IMR-90 (cell line): ENCODE data around the gene ADAP1. TPM values are rescaled to one million over a fixed set of nuclear protein-coding genes. Genes with fewer than 3 reads are reported as not detected.

Experiments
- ATAC-seq: fragments of 200-7000 bp; cut with Tn5 transposase; 2 replicates; pipeline ENCODE4 v1.9.1; 2020; ENCODE audit warnings: low read depth, mild to moderate bottlenecking, moderate library complexity
- BruUV-seq: library from RNA; stranded (reverse); fragments of 400-500 nt; replicated peaks from 2 replicates; lab custom pipeline; 2021; lab: Mats Ljungman, UMichigan
- CTCF ChIA-PET: fragments of 300-600 bp; formaldehyde crosslinking; extraction: SDS; loops from one replicate; lab custom pipeline; 2021; ENCODE audit warnings: antibody characterized with exemption; lab: Yijun Ruan, JAX
- POLR2A ChIA-PET: fragments of 300-600 bp; sonication (Branson Sonifier 250); formaldehyde crosslinking; loops from one replicate; lab custom pipeline; 2022; ENCODE audit warnings: antibody characterized with exemption; ENCODE audit not compliant: unreplicated experiment; lab: Charles Lee
- DNase-seq: peaks from one replicate; pipeline ENCODE4 v3.0.0; 2013
- H2AFZ ChIP-seq: replicated peaks from 2 replicates; pipeline ENCODE3; 2013; ENCODE audit warnings: low read length, mild to moderate bottlenecking; ENCODE audit not compliant: poor library complexity
- H2AK5ac ChIP-seq: 2 replicates; pipeline ENCODE4 v1.6.1; 2013; ENCODE audit warnings: low read depth, low read length, inconsistent platforms
- H2AK9ac ChIP-seq: replicated peaks from 2 replicates; pipeline ENCODE3; 2013; ENCODE audit warnings: mild to moderate bottlenecking, low read depth, low read length, moderate library complexity; ENCODE audit not compliant: poor library complexity
- H2BK120ac ChIP-seq: 2 replicates; pipeline ENCODE4 v1.6.1; 2013; ENCODE audit warnings: low read depth, low read length, inconsistent platforms
- H2BK15ac ChIP-seq: 3 replicates; pipeline ENCODE4 v1.6.1; 2013; ENCODE audit warnings: low read depth, low read length, inconsistent platforms
- H2BK20ac ChIP-seq: 2 replicates; pipeline ENCODE4 v1.6.1; 2013; ENCODE audit warnings: low read depth, mild to moderate bottlenecking, inconsistent platforms, low read length, moderate library complexity
- H2BK5ac ChIP-seq: 2 replicates; pipeline ENCODE4 v1.6.1; 2013; ENCODE audit warnings: mild to moderate bottlenecking, low read depth, low read length, inconsistent platforms; ENCODE audit not compliant: poor library complexity, severe bottlenecking
- H3K14ac ChIP-seq: replicated peaks from 2 replicates; pipeline ENCODE4 v1.6.1; 2013; ENCODE audit warnings: low read depth, low read length, inconsistent platforms
- H3K18ac ChIP-seq: 2 replicates; pipeline ENCODE4 v1.6.1; 2013; ENCODE audit warnings: low read depth, low read length, control low read depth
- H3K23ac ChIP-seq: 2 replicates; pipeline ENCODE4 v1.6.1; 2013; ENCODE audit warnings: low read depth, low read length, inconsistent platforms
- H3K27ac ChIP-seq: 2 replicates; pipeline ENCODE4 v1.5.1; 2013; ENCODE audit warnings: mild to moderate bottlenecking, control low read depth, low read length; ENCODE audit not compliant: insufficient read depth
- H3K27me3 ChIP-seq: 2 replicates; pipeline ENCODE4 v1.6.1; 2013; ENCODE audit warnings: low read length; ENCODE audit not compliant: control insufficient read depth, insufficient read depth
- H3K36me3 ChIP-seq: 2 replicates; pipeline ENCODE4 v1.6.1; 2013; ENCODE audit warnings: low read length, mixed read lengths; ENCODE audit not compliant: control insufficient read depth, insufficient read depth
- H3K4ac ChIP-seq: 2 replicates; pipeline ENCODE4 v1.6.1; 2013; ENCODE audit warnings: low read depth, low read length, inconsistent platforms
- H3K4me1 ChIP-seq: 2 replicates; pipeline ENCODE4 v1.6.1; 2013; ENCODE audit warnings: low read length, mixed read lengths; ENCODE audit not compliant: control insufficient read depth, insufficient read depth
- H3K4me2 ChIP-seq: 2 replicates; pipeline ENCODE4 v1.6.1; 2013; ENCODE audit warnings: low read depth, mild to moderate bottlenecking, control low read depth, low read length, moderate library complexity
- H3K4me3 ChIP-seq: 2 replicates; pipeline ENCODE4 v1.5.1; 2013; ENCODE audit warnings: low read depth, mild to moderate bottlenecking, control low read depth, low read length, moderate library complexity; ENCODE audit not compliant: insufficient read depth
- H3K56ac ChIP-seq: 2 replicates; pipeline ENCODE4 v1.6.1; 2013; ENCODE audit warnings: low read length, inconsistent platforms; ENCODE audit not compliant: insufficient read depth; ENCODE audit errors: extremely low read depth
- H3K79me1 ChIP-seq, 2 experiments: 2 replicates each; pipeline ENCODE4 v1.6.1; 2013; ENCODE audit warnings: low read length in 2 of 2, inconsistent platforms in 1 of 2, low read depth in 1 of 2
- H3K9ac ChIP-seq: 2 replicates; pipeline ENCODE4 v1.6.1; 2013; ENCODE audit warnings: low read depth, low read length, control low read depth
- H3K9me1 ChIP-seq: 2 replicates; pipeline ENCODE4 v1.6.1; 2013; ENCODE audit warnings: low read length, inconsistent platforms; ENCODE audit not compliant: insufficient read depth
- H3K9me3 ChIP-seq: 2 replicates; pipeline ENCODE4 v1.6.1; 2013; ENCODE audit warnings: low read length; ENCODE audit not compliant: control insufficient read depth, insufficient read depth
- H4K20me1 ChIP-seq: 2 replicates; pipeline ENCODE4 v1.6.1; 2013; ENCODE audit warnings: low read length, inconsistent platforms; ENCODE audit not compliant: insufficient read depth
- H4K5ac ChIP-seq: 2 replicates; pipeline ENCODE4 v1.6.1; 2013; ENCODE audit warnings: mild to moderate bottlenecking, low read depth, low read length, control low read depth
- H4K8ac ChIP-seq, 2 experiments: 2 replicates each; pipeline ENCODE4 v1.6.1; 2013; ENCODE audit warnings: low read depth in 2 of 2, low read length in 2 of 2, control low read depth in 1 of 2, inconsistent platforms in 1 of 2
- H4K91ac ChIP-seq: 2 replicates; pipeline ENCODE4 v1.6.1; 2013; ENCODE audit warnings: low read depth, low read length, inconsistent platforms; ENCODE audit not compliant: insufficient read depth
- CEBPB ChIP-seq: IDR thresholded peaks from 2 replicates; pipeline ENCODE4 v1.6.1; 2012; ENCODE audit warnings: low read depth, low read length, improper control_type of control experiment
- CHD1 ChIP-seq: IDR thresholded peaks from 2 replicates; pipeline ENCODE4 v1.6.1; 2012; ENCODE audit warnings: low read depth, low read length, improper control_type of control experiment
- FOS ChIP-seq: fragments of 150-350 bp; IDR thresholded peaks from 2 replicates; pipeline ENCODE4 v1.6.1; 2016; ENCODE audit warnings: low read depth, low read length
- MAFK ChIP-seq: IDR thresholded peaks from 2 replicates; pipeline ENCODE4 v1.6.1; 2012; ENCODE audit warnings: low read depth, low read length, improper control_type of control experiment
- MXI1 ChIP-seq: IDR thresholded peaks from 2 replicates; pipeline ENCODE4 v1.6.1; 2012; ENCODE audit warnings: low read depth, mild to moderate bottlenecking, low read length, moderate library complexity, borderline replicate concordance
- SMC3 ChIP-seq: fragments of 150-350 bp; IDR thresholded peaks from 2 replicates; pipeline ENCODE4 v1.6.1; 2016; ENCODE audit warnings: low read depth, mild to moderate bottlenecking, antibody characterized with exemption, low read length, moderate library complexity
- USF2 ChIP-seq: fragments of 150-350 bp; IDR thresholded peaks from 2 replicates; pipeline ENCODE4 v1.6.1; 2017; ENCODE audit warnings: mild to moderate bottlenecking, antibody characterized with exemption, low read length, low read depth
- WGBS, 2 experiments: methylation state at CpG; one replicate each; pipeline versions ENCODE4 v1.1.5 to v1.1.7; 2013; ENCODE audit warnings: missing lambda C conversion rate in 2 of 2; ENCODE audit not compliant: insufficient read length in 1 of 2; ENCODE audit errors: extremely low coverage in 2 of 2; 5-methylcytosine and 5-hydroxymethylcytosine counted together
- dilution Hi-C: fragments of 300-500 bp; cut with HindIII; formaldehyde crosslinking; loops from one replicate; pipeline ENCODE4 v1.14.3; 2018; ENCODE audit warnings: low sequenced_read_pairs; ENCODE audit not compliant: unreplicated experiment
- in situ Hi-C: fragments of 300-500 bp; cut with MboI; formaldehyde crosslinking; loops from 3 replicates; pipeline ENCODE4 v1.14.3; 2019; ENCODE audit warnings: low sequenced_read_pairs, inconsistent platforms, mixed read lengths
- intact Hi-C: fragments of 100-400 bp; cut with micrococcal nuclease; formaldehyde crosslinking; loops from 2 replicates; pipeline ENCODE4 v1.10.0; 2022
- polyA plus RNA-seq, 3 experiments: library from polyadenylated mRNA; depleted of rRNA; stranded (reverse); fragments of >200 nt; gene quantifications; 2 replicates each; pipeline ENCODE4 v1.2.3, GENCODE V29; 2012; ENCODE audit warnings: low replicate concordance in 1 of 3
- total RNA-seq: library from RNA; depleted of rRNA; stranded (reverse); fragments of >200 nt; gene quantifications from 2 replicates; pipeline ENCODE4 v1.2.3, GENCODE V29; 2012

ADAP1 gene
- total and polyA plus RNA-seq, 2 of the 4 experiments (the other 2 are of a cell fraction), result 1.4 to 2.0 TPM

- Histone ChIP-seq H3K56ac (no peak overlapping the region), H3K27me3 (no peaks in the 10 kb centered on the region), H3K4me1 (peaks cover 4% of the 10 kb centered on the region), H3K9me3 (no peaks in the 10 kb centered on the region), H3K36me3 (peaks cover 30% of the 10 kb centered on the region), H2BK120ac (no peak overlapping the region), H4K5ac (no peak overlapping the region), H2AK9ac (no peak overlapping the region), H4K8ac (no peak overlapping the region), H3K23ac (no peak overlapping the region), H3K9me1 (no peaks in the 10 kb centered on the region; the same call in 1 of the 2 replicates), H3K4ac (no peak overlapping the region), H3K18ac (no peak overlapping the region), H3K27ac (no peak overlapping the region), H4K20me1 (peaks cover 54% of the 10 kb centered on the region), H2BK5ac (no peak overlapping the region), H3K4me2 (no peak overlapping the region), H2AFZ (no peak overlapping the region), H2AK5ac (no peak overlapping the region), H3K4me3 (no peak overlapping the region), H4K91ac (no peak overlapping the region), H3K79me1 (peaks cover 23 to 51% of the 10 kb centered on the region in 2 experiments), H3K9ac (no peak overlapping the region), H2BK20ac (no peak overlapping the region), H2BK15ac (no peak overlapping the region), H3K14ac (no peak overlapping the region)
- no peak for ATAC-seq
- intact Hi-C loops (no loop called here), in situ Hi-C loops (no loop called here), dilution Hi-C loops (no loop called here)
- WGBS, 2 experiments, result 100% methylated on average over 1 to 4 of the region's 10 CpGs
- CTCF ChIA-PET, result interaction anchor here (3.6 kb wide), 1 partner anchor 20 kb away, joined by 11 read pairs; no protein-coding TSS in a partner anchor
- DNase-seq, result no peak
- POLR2A ChIA-PET, result no interaction called here
- TF ChIP-seq CHD1, result no peak
- TF ChIP-seq FOS, result no peak
- no peak for TF ChIP-seq USF2
- peak; percentile 37 for TF ChIP-seq MAFK
- no peak for TF ChIP-seq CEBPB
- no peak for TF ChIP-seq MXI1
- TF ChIP-seq SMC3, result no peak
- no TSS peak for BruUV-seq
Measured at GRCh38 chr7:972676-973309, 18.3 kb upstream of the ADAP1 start.
